Naive thymus-derived CD4-positive, alpha-beta T cell (primary cell): ENCODE measurements around the gene ZEB1. TPM values are rescaled to one million over a fixed set of nuclear protein-coding genes. Genes with fewer than 3 reads are reported as not detected.

Experiments used
- ATAC-seq: fragments of 150-1000 bp; cut with Tn5 transposase; 2 replicates; pipeline ENCODE4 v1.10.0; 2021; ENCODE audit warnings: mild to moderate bottlenecking, moderate library complexity
- CTCF ChIA-PET: fragments of 350-600 bp; sonication (Branson Sonifier 250); formaldehyde crosslinking; loops from one replicate; lab custom pipeline; 2021; ENCODE audit warnings: antibody characterized with exemption; lab: Charles Lee
- POLR2A ChIA-PET: fragments of 350-600 bp; sonication (Branson Sonifier 250); formaldehyde crosslinking; loops from one replicate; lab custom pipeline; 2021; ENCODE audit warnings: antibody characterized with exemption, inconsistent platforms; lab: Charles Lee
- DNase-seq, 9 donors: peaks; one replicate each; pipeline versions ENCODE4 v3.0.0 to v3.0.0-alpha.2; 2020 to 2022; ENCODE audit warnings: mixed read lengths in 1 of 9
- H3K27ac ChIP-seq: one replicate; pipeline ENCODE4 v1.7.0; 2013; ENCODE audit warnings: mild to moderate bottlenecking, low read depth, low read length, moderate library complexity
- H3K27me3 ChIP-seq, 2 donors: one replicate each; pipeline ENCODE4 v1.7.0; 2013; ENCODE audit warnings: low read length in 2 of 2, mild to moderate bottlenecking in 2 of 2, moderate library complexity in 2 of 2; ENCODE audit not compliant: control insufficient read depth in 2 of 2, insufficient read depth in 2 of 2
- H3K36me3 ChIP-seq, 3 experiments: 1 replicate in 2 of 3; 2 replicates in 1 of 3; pipeline ENCODE4 v1.7.0; 2013; ENCODE audit warnings: low read length in 3 of 3, mild to moderate bottlenecking in 3 of 3, moderate library complexity in 1 of 3; ENCODE audit not compliant: insufficient read depth in 3 of 3, control insufficient read depth in 2 of 3
- H3K4me1 ChIP-seq, 2 donors: one replicate each; pipeline ENCODE4 v1.7.0; 2013; ENCODE audit warnings: low read length in 2 of 2, mild to moderate bottlenecking in 2 of 2, moderate library complexity in 1 of 2; ENCODE audit not compliant: control insufficient read depth in 2 of 2, insufficient read depth in 2 of 2
- H3K4me3 ChIP-seq: 2 replicates; pipeline ENCODE4 v1.7.0; 2013; ENCODE audit warnings: mild to moderate bottlenecking, low read length
- H3K9me3 ChIP-seq, 3 experiments: 1 replicate in 2 of 3; 2 replicates in 1 of 3; pipeline ENCODE4 v1.7.0; 2013; ENCODE audit warnings: low read length in 3 of 3; ENCODE audit not compliant: control insufficient read depth in 2 of 3
- H3K27ac Mint-ChIP-seq, 9 donors: one replicate each; pipeline ENCODE4 v1.8.0; 2020 to 2022; ENCODE audit warnings: mixed read lengths in 9 of 9, mild to moderate bottlenecking in 8 of 9, moderate library complexity in 5 of 9, inconsistent platforms in 2 of 9
- H3K27me3 Mint-ChIP-seq, 5 donors: one replicate each; pipeline ENCODE4 v1.8.0; 2021 to 2022; ENCODE audit warnings: mixed read lengths in 5 of 5, mild to moderate bottlenecking in 1 of 5
- H3K36me3 Mint-ChIP-seq, 5 donors: one replicate each; pipeline ENCODE4 v1.8.0; 2020 to 2022; ENCODE audit warnings: mixed read lengths in 5 of 5, mild to moderate bottlenecking in 3 of 5, inconsistent platforms in 1 of 5
- H3K4me1 Mint-ChIP-seq, 7 donors: one replicate each; pipeline ENCODE4 v1.8.0; 2020 to 2022; ENCODE audit warnings: mixed read lengths in 7 of 7, mild to moderate bottlenecking in 3 of 7, inconsistent platforms in 1 of 7
- H3K4me3 Mint-ChIP-seq, 10 donors: one replicate each; pipeline ENCODE4 v1.8.0; 2020 to 2022; ENCODE audit warnings: mild to moderate bottlenecking in 10 of 10, mixed read lengths in 10 of 10, moderate library complexity in 6 of 10, inconsistent platforms in 2 of 10
- H3K9me3 Mint-ChIP-seq, 11 donors: one replicate each; pipeline ENCODE4 v1.8.0; 2020 to 2022; ENCODE audit warnings: mixed read lengths in 11 of 11, mild to moderate bottlenecking in 4 of 11, inconsistent platforms in 1 of 11, moderate library complexity in 1 of 11
- intact Hi-C, 2 donors: fragments of 100-400 bp; cut with micrococcal nuclease; formaldehyde crosslinking; loops; one replicate each; pipeline ENCODE4 v1.15.1; 2023
- polyA plus RNA-seq, 2 donors: library from polyadenylated mRNA; unstranded; fragments of 300-500 nt; fragmentation: Illumina TruSeq; gene quantifications; one replicate each; pipeline ENCODE4 v1.2.3, GENCODE V29; 2021
- total RNA-seq, 6 experiments: library from RNA in 5 of 6; stranded (reverse) in 5 of 6; gene quantifications; 1 replicate in 5 of 6; 2 replicates in 1 of 6; pipeline ENCODE4 v1.2.3 and lab custom pipeline; 2021 to 2026

The ZEB1 gene
- total and polyA plus RNA-seq, 7 experiments from 2014 or later = 37.4 to 126 (median 77.5) TPM

DNA sequence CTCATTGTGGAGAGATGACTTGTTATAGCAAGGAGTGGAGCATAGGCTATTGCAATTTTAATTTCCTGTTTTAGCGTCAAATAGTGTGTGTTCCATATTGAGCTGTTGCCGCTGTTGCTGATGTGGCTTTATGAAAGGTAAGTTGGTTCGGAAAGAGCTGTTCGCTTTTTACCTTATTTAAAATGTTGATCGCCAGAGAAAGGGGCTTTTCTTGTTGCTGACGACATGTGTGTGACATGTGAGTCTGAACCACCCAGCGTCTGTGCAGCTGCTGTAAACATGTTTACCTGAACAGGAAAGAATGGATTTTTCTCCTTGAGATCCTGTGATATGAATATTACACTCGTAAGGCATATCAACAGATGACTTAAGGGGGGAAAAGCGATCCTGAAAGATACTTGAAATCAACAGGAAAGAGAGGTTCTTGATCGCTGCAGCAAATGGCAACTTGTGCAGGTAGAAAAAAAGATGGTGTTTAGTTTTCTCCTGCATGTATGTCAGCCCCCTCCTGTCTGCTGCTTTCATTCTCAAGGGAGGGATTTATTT, 2.5 kb downstream of the ZEB1 start:
- Histone ChIP-seq H3K27ac (peak overlapping the region; percentile 99), H3K27me3 (no peaks in the 10 kb centered on the region), H3K4me3 (peak overlapping the region; percentile 88), H3K36me3 (peaks cover 0 to 20% (median 0%) of the 10 kb centered on the region in 3 experiments), H3K9me3 (no peaks in the 10 kb centered on the region), H3K4me1 (peaks cover 11 to 27% of the 10 kb centered on the region in 2 donors)
- CTCF ChIA-PET = no interaction called here
- intact Hi-C loops = loop anchor here (1.0 to 10.0 kb wide), 8 partner anchors 21 to 733 kb away; partner anchors contain the start of gene KIF5B (in 1 of the 2)
- peaks cover 19 to 72% (median 63%) of the 10 kb centered on the region in 7 donors for H3K4me1 Mint-ChIP-seq
- POLR2A ChIA-PET = interaction anchor here (0.6 to 1.1 kb wide), 8 partner anchors 11 to 793 kb away, joined by 3 to 6 read pairs (median 3); partner anchors contain the start of gene ZNF438
- peak overlapping the region; percentile 85 to 99 (median 93) for H3K4me3 Mint-ChIP-seq
- DNase-seq = peak in 7 of 9 donors; percentile 68 to 91 (median 85)
- peaks cover 0 to 2% (median 0%) of the 10 kb centered on the region in 11 donors for H3K9me3 Mint-ChIP-seq
- peak; percentile 57 for ATAC-seq
- H3K27ac Mint-ChIP-seq = peak overlapping the region; percentile 85 to 99 (median 94)
- H3K36me3 Mint-ChIP-seq = peaks cover 0 to 8% (median 0%) of the 10 kb centered on the region in 5 donors
- H3K27me3 Mint-ChIP-seq = peaks cover 0 to 3% (median 0%) of the 10 kb centered on the region in 5 donors

DNA sequence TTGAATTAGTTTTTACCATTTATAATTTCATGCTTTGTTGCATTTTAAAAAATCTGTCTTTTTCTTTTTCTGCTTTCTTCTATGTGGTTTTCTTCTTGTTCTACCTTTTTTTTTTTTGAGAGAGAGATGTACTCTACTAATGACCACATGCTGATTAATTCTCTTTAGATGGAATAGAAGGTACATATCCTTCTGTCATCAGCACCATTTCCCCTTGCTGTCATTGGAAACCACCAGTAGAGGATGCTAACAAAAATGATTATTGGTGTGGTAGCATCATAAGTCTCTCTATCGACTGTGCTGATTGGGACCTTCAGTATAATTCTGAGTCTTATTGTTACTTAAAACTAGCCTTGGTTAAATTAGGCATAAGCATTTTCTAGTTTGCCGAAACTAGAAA, 3.6 kb downstream of the ZEB1 start:
- ChIA-PET CTCF (no interaction called here), POLR2A (no interaction called here)
- H3K27ac Mint-ChIP-seq = peak overlapping the region; percentile 47 to 99 (median 93)
- intact Hi-C loops = loop anchor here (1.0 to 10.0 kb wide), 8 partner anchors 20 to 732 kb away; partner anchors contain the start of gene KIF5B (in 1 of the 2)
- peak overlapping the region; percentile 27 to 93 (median 78) for H3K4me3 Mint-ChIP-seq
- DNase-seq (peak in 5 of 9 donors; percentile 8 to 43 (median 39)), ATAC-seq (no peak)
- Histone ChIP-seq H3K9me3 (no peaks in the 10 kb centered on the region), H3K27me3 (no peaks in the 10 kb centered on the region), H3K4me3 (no peak overlapping the region), H3K36me3 (peaks cover 0 to 20% (median 0%) of the 10 kb centered on the region in 3 experiments), H3K4me1 (peaks cover 11 to 26% of the 10 kb centered on the region in 2 donors), H3K27ac (peak overlapping the region; percentile 99)
- peaks cover 0 to 6% (median 0%) of the 10 kb centered on the region in 5 donors for H3K36me3 Mint-ChIP-seq
- H3K4me1 Mint-ChIP-seq = peaks cover 20 to 73% (median 65%) of the 10 kb centered on the region in 7 donors
- peaks cover 0 to 3% (median 0%) of the 10 kb centered on the region in 5 donors for H3K27me3 Mint-ChIP-seq
- H3K9me3 Mint-ChIP-seq = peaks cover 0 to 2% (median 0%) of the 10 kb centered on the region in 11 donors

DNA sequence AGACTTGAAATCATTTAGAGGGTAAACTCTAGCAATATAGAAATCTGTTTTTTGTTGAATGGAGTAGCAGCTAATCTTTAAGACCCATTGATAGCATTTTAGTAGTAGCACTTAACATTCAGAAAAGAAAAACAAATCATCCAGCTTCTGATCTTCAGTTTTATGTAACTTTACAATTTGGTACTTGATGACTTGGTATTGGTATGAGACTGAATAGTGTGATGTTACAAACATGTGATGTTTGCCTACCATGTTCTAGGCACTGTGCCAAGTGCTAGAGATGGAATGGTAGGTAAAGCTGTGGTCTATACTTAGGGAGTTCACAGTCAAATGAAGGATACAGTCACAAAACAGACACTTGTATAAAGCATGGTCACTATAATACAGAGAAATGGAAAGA, 21.3 kb downstream of the ZEB1 start:
- H3K27ac ChIP-seq = no peak overlapping the region
- H3K4me1 Mint-ChIP-seq = peaks cover 17 to 42% (median 31%) of the 10 kb centered on the region in 7 donors
- no peak overlapping the region for H3K27ac Mint-ChIP-seq
- H3K4me3 Mint-ChIP-seq = no peak overlapping the region
- H3K9me3 Mint-ChIP-seq = no peaks in the 10 kb centered on the region
- ATAC-seq (peak; percentile 46), DNase-seq (no peak)
- no peaks in the 10 kb centered on the region for H3K27me3 Mint-ChIP-seq
- no peaks in the 10 kb centered on the region for H3K27me3 ChIP-seq
- CTCF ChIA-PET = no interaction called here
- POLR2A ChIA-PET = interaction anchor here (0.6 kb wide), 1 partner anchor 556 kb away, joined by 3 read pairs; no protein-coding TSS in a partner anchor
- peaks cover 18 to 41% of the 10 kb centered on the region in 2 donors for H3K4me1 ChIP-seq
- intact Hi-C loops = no loop called here
- peaks cover 0 to 4% (median 3%) of the 10 kb centered on the region in 5 donors for H3K36me3 Mint-ChIP-seq
- H3K9me3 ChIP-seq = no peaks in the 10 kb centered on the region
- no peak overlapping the region for H3K4me3 ChIP-seq
- no peaks in the 10 kb centered on the region for H3K36me3 ChIP-seq

DNA sequence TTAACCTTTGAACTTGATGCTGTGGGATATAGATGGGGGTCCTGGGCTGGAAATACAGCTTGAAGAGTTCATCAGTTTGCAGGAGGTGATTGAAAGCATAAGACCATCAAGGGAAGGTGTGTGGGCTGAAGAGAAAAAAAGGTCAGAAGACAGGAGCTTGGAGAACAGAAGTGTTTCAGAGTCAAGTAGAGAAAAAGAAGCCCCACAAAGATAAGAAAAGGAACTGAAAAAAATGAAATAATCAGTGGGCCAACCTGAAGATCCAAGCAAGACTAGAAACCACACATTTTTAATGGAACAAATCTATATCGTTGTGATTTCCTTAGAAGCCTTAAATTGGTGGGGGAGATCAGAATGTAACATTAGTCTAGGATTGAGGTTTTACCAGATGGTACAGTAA, 22.5 kb downstream of the ZEB1 start:
- Mint-ChIP-seq H3K9me3 (no peaks in the 10 kb centered on the region), H3K4me1 (peaks cover 20 to 43% (median 36%) of the 10 kb centered on the region in 7 donors), H3K4me3 (no peak overlapping the region), H3K27me3 (no peaks in the 10 kb centered on the region), H3K27ac (no peak overlapping the region), H3K36me3 (peaks cover 0 to 4% (median 3%) of the 10 kb centered on the region in 5 donors)
- Histone ChIP-seq H3K9me3 (no peaks in the 10 kb centered on the region), H3K4me1 (peaks cover 24 to 46% of the 10 kb centered on the region in 2 donors), H3K27ac (no peak overlapping the region), H3K27me3 (no peaks in the 10 kb centered on the region), H3K36me3 (no peaks in the 10 kb centered on the region), H3K4me3 (no peak overlapping the region)
- no peak for DNase-seq
- no peak for ATAC-seq
- CTCF ChIA-PET = interaction anchor here (0.6 kb wide), 1 partner anchor 12 kb away, joined by 3 read pairs; no protein-coding TSS in a partner anchor
- POLR2A ChIA-PET = no interaction called here
- intact Hi-C loops = no loop called here

DNA sequence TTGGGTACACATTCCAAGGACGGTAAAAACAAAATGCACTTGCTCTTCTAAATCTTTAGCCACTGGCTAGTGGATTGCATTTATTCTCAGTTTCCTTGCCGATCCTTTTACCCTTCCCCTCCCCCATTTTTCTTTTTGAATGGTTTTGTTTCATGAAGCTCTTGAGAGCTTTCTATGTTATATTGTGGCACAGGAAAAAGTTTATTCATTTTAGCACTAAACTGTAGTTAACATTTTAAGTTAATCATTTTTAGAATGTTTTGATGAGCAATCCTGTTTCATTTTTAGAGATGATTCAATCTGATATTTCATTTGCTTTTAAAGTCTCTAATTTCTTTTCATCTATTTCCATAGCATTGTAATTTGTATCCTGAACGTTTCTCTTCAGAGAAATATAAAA, 24.0 kb downstream of the ZEB1 start:
- Mint-ChIP-seq H3K36me3 (peaks cover 0 to 4% (median 3%) of the 10 kb centered on the region in 5 donors), H3K4me1 (peaks cover 31 to 52% (median 46%) of the 10 kb centered on the region in 7 donors), H3K4me3 (peak overlapping the region in 5 of 10 donors; percentile 1 to 66 (median 10)), H3K27me3 (no peaks in the 10 kb centered on the region), H3K9me3 (no peaks in the 10 kb centered on the region), H3K27ac (peak overlapping the region in 3 of 9 donors; percentile 2 to 32 (median 5))
- Histone ChIP-seq H3K4me3 (no peak overlapping the region), H3K27me3 (no peaks in the 10 kb centered on the region), H3K9me3 (no peaks in the 10 kb centered on the region), H3K36me3 (no peaks in the 10 kb centered on the region), H3K27ac (no peak overlapping the region), H3K4me1 (peaks cover 34 to 49% of the 10 kb centered on the region in 2 donors)
- intact Hi-C loops = loop anchor here (2.0 kb wide), 2 partner anchors 20 to 22 kb away; no protein-coding TSS in a partner anchor
- no peak for ATAC-seq
- DNase-seq = no peak
- ChIA-PET POLR2A (no interaction called here), CTCF (no interaction called here)

DNA sequence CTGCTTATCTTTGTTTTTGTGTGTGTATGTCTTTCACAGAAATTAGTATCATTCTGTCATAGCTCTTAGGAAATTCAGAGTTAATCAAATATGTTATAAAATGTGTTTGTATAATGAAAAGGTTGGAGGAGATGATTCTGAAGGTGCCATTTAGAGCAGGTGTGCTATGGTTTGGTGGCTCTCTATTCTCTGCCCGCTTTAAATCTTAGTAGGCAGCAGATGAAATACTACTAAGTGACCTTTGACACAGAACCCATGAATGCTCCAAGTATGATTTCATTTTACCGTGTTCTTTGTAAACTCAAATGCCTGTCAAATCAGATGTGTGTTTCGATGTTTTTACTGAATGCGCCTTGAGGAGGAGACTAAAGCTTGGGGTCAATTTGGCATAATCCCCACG, 24.5 kb downstream of the ZEB1 start:
- Mint-ChIP-seq H3K4me1 (peaks cover 33 to 51% (median 46%) of the 10 kb centered on the region in 7 donors), H3K36me3 (peaks cover 0 to 4% (median 3%) of the 10 kb centered on the region in 5 donors), H3K9me3 (no peaks in the 10 kb centered on the region), H3K27ac (peak overlapping the region in 2 of 9 donors; percentile 16 to 22), H3K27me3 (no peaks in the 10 kb centered on the region), H3K4me3 (peak overlapping the region in 4 of 10 donors; percentile 16 to 41 (median 30))
- Histone ChIP-seq H3K27ac (no peak overlapping the region), H3K36me3 (no peaks in the 10 kb centered on the region), H3K27me3 (no peaks in the 10 kb centered on the region), H3K4me3 (no peak overlapping the region), H3K4me1 (peaks cover 37 to 48% of the 10 kb centered on the region in 2 donors), H3K9me3 (no peaks in the 10 kb centered on the region)
- DNase-seq = no peak
- intact Hi-C loops = loop anchor here (2.0 kb wide), 2 partner anchors 21 to 23 kb away; no protein-coding TSS in a partner anchor
- ATAC-seq = no peak
- CTCF ChIA-PET = no interaction called here
- POLR2A ChIA-PET = no interaction called here
